Neural cell (in vitro differentiated cells): ENCODE results near the gene DCAF7.

Experiments
- EP300 ChIP-seq: fragments of 450-650 bp; conservative IDR thresholded peaks from 2 replicates; pipeline ENCODE4 v1.6.1; 2014; ENCODE audit warnings: antibody characterized with exemption, mild to moderate bottlenecking, moderate library complexity; ENCODE audit not compliant: poor library complexity, severe bottlenecking
- EZH2 ChIP-seq: fragments of 200-600, 300-800 bp; shearing (Covaris generic), sonication (generic); IDR thresholded peaks from 2 replicates; pipeline ENCODE4 v1.6.1; 2014; ENCODE audit warnings: antibody characterized with exemption, low read length, borderline replicate concordance, mild to moderate bottlenecking; ENCODE audit not compliant: insufficient read depth, poor library complexity, severe bottlenecking
- MXI1 ChIP-seq: fragments of 450-650 bp; conservative IDR thresholded peaks from 2 replicates; pipeline ENCODE4 v1.6.1; 2014; ENCODE audit warnings: antibody characterized with exemption, mild to moderate bottlenecking; ENCODE audit not compliant: poor library complexity, severe bottlenecking
- POLR2AphosphoS5 ChIP-seq: IDR thresholded peaks from 2 replicates; pipeline ENCODE4 v1.6.1; 2012
- RAD21 ChIP-seq: fragments of 450-650 bp; conservative IDR thresholded peaks from 2 replicates; pipeline ENCODE4 v1.6.1; 2014; ENCODE audit warnings: antibody characterized with exemption, mild to moderate bottlenecking, moderate library complexity
- SMC3 ChIP-seq: fragments of 450-650 bp; conservative IDR thresholded peaks from 2 replicates; pipeline ENCODE4 v1.6.1; 2014; ENCODE audit warnings: antibody characterized with exemption, mild to moderate bottlenecking, moderate library complexity; ENCODE audit not compliant: poor library complexity
- TAF1 ChIP-seq: IDR thresholded peaks from 2 replicates; pipeline ENCODE4 v1.6.1; 2012; ENCODE audit warnings: low read depth
- TF ChIP-seq, protein P1 (sequence below): fragments of 450-650 bp; IDR thresholded peaks from 2 replicates; pipeline ENCODE4 v1.5.1; 2014; ENCODE audit warnings: antibody characterized with exemption, mild to moderate bottlenecking, moderate library complexity; ENCODE audit not compliant: poor library complexity, severe bottlenecking
- TF ChIP-seq, protein P2 (sequence below): IDR thresholded peaks from 2 replicates; pipeline ENCODE4 v1.6.1; 2012; ENCODE audit warnings: borderline replicate concordance

DNA sequence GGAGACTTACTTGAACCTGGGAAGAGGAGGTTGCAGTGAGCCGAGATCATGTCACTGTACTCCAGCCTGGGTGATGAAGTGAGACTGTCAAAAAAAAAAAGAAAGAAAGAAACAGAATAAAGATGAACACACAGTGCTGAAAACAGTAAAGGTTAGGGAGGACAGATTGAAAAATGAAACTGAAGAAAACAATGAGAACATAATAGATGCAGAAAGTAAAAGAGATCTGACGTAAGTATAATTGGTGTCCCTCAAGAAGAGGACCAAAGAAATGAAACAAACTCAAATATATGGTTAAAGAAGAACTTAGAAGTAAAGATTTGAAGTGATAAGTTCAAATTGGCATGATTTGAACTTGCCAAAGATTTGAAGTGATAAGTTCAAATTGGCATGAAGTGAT is 7.1 kb downstream of the DCAF7 start:
- TF ChIP-seq, protein P1, sequence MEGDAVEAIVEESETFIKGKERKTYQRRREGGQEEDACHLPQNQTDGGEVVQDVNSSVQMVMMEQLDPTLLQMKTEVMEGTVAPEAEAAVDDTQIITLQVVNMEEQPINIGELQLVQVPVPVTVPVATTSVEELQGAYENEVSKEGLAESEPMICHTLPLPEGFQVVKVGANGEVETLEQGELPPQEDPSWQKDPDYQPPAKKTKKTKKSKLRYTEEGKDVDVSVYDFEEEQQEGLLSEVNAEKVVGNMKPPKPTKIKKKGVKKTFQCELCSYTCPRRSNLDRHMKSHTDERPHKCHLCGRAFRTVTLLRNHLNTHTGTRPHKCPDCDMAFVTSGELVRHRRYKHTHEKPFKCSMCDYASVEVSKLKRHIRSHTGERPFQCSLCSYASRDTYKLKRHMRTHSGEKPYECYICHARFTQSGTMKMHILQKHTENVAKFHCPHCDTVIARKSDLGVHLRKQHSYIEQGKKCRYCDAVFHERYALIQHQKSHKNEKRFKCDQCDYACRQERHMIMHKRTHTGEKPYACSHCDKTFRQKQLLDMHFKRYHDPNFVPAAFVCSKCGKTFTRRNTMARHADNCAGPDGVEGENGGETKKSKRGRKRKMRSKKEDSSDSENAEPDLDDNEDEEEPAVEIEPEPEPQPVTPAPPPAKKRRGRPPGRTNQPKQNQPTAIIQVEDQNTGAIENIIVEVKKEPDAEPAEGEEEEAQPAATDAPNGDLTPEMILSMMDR: no peak
- no peak for TF ChIP-seq POLR2AphosphoS5
- no peak for TF ChIP-seq MXI1
- no peak for TF ChIP-seq RAD21
- TF ChIP-seq EZH2: no peak
- TF ChIP-seq, protein P2, sequence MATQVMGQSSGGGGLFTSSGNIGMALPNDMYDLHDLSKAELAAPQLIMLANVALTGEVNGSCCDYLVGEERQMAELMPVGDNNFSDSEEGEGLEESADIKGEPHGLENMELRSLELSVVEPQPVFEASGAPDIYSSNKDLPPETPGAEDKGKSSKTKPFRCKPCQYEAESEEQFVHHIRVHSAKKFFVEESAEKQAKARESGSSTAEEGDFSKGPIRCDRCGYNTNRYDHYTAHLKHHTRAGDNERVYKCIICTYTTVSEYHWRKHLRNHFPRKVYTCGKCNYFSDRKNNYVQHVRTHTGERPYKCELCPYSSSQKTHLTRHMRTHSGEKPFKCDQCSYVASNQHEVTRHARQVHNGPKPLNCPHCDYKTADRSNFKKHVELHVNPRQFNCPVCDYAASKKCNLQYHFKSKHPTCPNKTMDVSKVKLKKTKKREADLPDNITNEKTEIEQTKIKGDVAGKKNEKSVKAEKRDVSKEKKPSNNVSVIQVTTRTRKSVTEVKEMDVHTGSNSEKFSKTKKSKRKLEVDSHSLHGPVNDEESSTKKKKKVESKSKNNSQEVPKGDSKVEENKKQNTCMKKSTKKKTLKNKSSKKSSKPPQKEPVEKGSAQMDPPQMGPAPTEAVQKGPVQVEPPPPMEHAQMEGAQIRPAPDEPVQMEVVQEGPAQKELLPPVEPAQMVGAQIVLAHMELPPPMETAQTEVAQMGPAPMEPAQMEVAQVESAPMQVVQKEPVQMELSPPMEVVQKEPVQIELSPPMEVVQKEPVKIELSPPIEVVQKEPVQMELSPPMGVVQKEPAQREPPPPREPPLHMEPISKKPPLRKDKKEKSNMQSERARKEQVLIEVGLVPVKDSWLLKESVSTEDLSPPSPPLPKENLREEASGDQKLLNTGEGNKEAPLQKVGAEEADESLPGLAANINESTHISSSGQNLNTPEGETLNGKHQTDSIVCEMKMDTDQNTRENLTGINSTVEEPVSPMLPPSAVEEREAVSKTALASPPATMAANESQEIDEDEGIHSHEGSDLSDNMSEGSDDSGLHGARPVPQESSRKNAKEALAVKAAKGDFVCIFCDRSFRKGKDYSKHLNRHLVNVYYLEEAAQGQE: no peak
- TF ChIP-seq TAF1: no peak
- TF ChIP-seq EP300: no peak
- no peak for TF ChIP-seq SMC3
